BLaER1 treated with 17β-estradiol and CSF1 and Interleukin-3, amounts not matched to agents 10 nM and 100 nM (cell line): ENCODE measurements around the gene ADIPOQ.
"Not testable (repeated sequence)": the region's sequence is repeated elsewhere in the genome, so short reads cannot be mapped to it uniquely, and the experiment has no call there.

Source experiments
- H3K27ac ChIP-seq, 11 experiments: shearing (Covaris generic); formaldehyde crosslinking; 2 replicates each; pipeline ENCODE4 v1.8.1; 2022
- H3K27me3 ChIP-seq, 11 experiments: shearing (Covaris generic); formaldehyde crosslinking; 2 replicates each; pipeline ENCODE4 v1.8.1; 2022
- H3K36me3 ChIP-seq, 11 experiments: shearing (Covaris generic); formaldehyde crosslinking; 2 replicates each; pipeline ENCODE4 v1.8.1; 2022
- H3K4me1 ChIP-seq, 10 experiments: shearing (Covaris generic); formaldehyde crosslinking; 2 replicates each; pipeline ENCODE4 v1.8.1; 2022
- H3K4me2 ChIP-seq, 11 experiments: shearing (Covaris generic); formaldehyde crosslinking; 2 replicates each; pipeline ENCODE4 v1.8.1; 2022
- H3K4me3 ChIP-seq, 10 experiments: shearing (Covaris generic); formaldehyde crosslinking; 2 replicates each; pipeline ENCODE4 v1.8.1; 2022
- H3K9ac ChIP-seq, 11 experiments: shearing (Covaris generic); formaldehyde crosslinking; 2 replicates each; pipeline ENCODE4 v1.8.1; 2022
- H3K9me3 ChIP-seq, 11 experiments: shearing (Covaris generic); formaldehyde crosslinking; replicated peaks in 1 of 11; 2 replicates each; pipeline ENCODE4 v1.8.1; 2022
- H4K20me1 ChIP-seq, 11 experiments: shearing (Covaris generic); formaldehyde crosslinking; 2 replicates each; pipeline ENCODE4 v1.8.1; 2022
- Cebpa-rat ChIP-seq, 11 experiments: shearing (Covaris generic); IDR thresholded peaks; 2 replicates each; pipeline ENCODE4 v1.8.1; 2022

The ADIPOQ gene

DNA sequence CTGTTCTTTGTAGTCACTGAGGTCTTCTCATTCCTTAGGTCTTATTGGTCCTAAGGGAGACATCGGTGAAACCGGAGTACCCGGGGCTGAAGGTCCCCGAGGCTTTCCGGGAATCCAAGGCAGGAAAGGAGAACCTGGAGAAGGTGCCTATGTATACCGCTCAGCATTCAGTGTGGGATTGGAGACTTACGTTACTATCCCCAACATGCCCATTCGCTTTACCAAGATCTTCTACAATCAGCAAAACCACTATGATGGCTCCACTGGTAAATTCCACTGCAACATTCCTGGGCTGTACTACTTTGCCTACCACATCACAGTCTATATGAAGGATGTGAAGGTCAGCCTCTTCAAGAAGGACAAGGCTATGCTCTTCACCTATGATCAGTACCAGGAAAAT, 11.6 kb downstream of the ADIPOQ start:
- Histone ChIP-seq H3K4me3 (no peak overlapping the region), H3K9ac (no peak overlapping the region), H4K20me1 (no peaks in the 10 kb centered on the region), H3K27ac (no peak overlapping the region), H3K27me3 (no peaks in the 10 kb centered on the region), H3K4me2 (no peak overlapping the region), H3K36me3 (no peaks in the 10 kb centered on the region; a peak in 1 of 22 replicates), H3K4me1 (peaks cover 0 to 22% (median 8%) of the 10 kb centered on the region in 10 experiments; a peak in 13 of 20 replicates), H3K9me3 (peaks cover 5 to 20% (median 15%) of the 10 kb centered on the region in 11 experiments)
- no peak for TF ChIP-seq Cebpa-rat (IDR thresholded peaks at IDR 0.05)

DNA sequence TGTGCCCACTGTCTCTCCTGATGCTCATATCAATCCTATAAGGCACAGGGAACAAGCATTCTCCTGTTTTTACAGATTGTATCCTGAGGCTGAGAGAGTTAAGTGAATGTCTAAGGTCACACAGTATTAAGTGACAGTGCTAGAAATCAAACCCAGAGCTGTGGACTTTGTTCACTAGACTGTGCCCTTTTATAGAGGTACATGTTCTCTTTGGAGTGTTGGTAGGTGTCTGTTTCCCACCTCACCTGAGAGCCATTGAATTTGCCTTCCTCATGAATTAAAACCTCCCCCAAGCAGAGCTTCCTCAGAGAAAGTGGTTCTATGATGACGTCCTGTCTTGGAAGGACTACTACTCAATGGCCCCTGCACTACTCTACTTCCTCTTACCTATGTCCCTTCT, 12.4 kb downstream of the ADIPOQ start:
- no peaks in the 10 kb centered on the region; a peak in 1 of 22 replicates for H3K36me3 ChIP-seq
- no peak overlapping the region for H3K4me3 ChIP-seq
- no peak for TF ChIP-seq Cebpa-rat (IDR thresholded peaks at IDR 0.05)
- H3K9me3 ChIP-seq: peaks cover 14 to 28% (median 23%) of the 10 kb centered on the region in 11 experiments
- peaks cover 0 to 21% (median 8%) of the 10 kb centered on the region in 10 experiments; a peak in 13 of 20 replicates for H3K4me1 ChIP-seq
- no peaks in the 10 kb centered on the region for H3K27me3 ChIP-seq
- H3K27ac ChIP-seq: no peak overlapping the region
- no peaks in the 10 kb centered on the region for H4K20me1 ChIP-seq
- H3K9ac ChIP-seq: no peak overlapping the region
- H3K4me2 ChIP-seq: no peak overlapping the region

DNA sequence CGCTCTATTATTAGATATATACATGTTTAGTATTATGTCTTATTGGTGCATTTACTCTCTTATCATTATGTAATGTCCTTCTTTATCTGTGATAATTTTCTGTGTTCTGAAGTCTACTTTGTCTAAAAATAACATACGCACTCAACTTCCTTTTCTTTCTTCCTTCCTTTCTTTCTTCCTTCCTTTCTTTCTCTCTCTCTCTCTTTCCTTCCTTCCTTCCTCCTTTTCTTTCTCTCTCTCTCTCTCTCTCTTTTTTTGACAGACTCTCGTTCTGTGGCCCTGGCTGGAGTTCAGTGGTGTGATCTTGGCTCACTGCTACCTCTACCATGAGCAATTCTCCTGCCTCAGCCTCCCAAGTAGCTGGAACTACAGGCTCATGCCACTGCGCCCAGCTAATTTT, 15.2 kb downstream of the ADIPOQ start:
- peak overlapping the region in 8 of 11 experiments; percentile 2 to 24 (median 14); a peak in 6 of 22 replicates for H3K4me2 ChIP-seq
- peaks cover 15 to 31% (median 26%) of the 10 kb centered on the region in 11 experiments for H3K9me3 ChIP-seq
- no peaks in the 10 kb centered on the region; a peak in 1 of 22 replicates for H3K36me3 ChIP-seq
- H3K9ac ChIP-seq: no peak overlapping the region
- H3K4me3 ChIP-seq: no peak overlapping the region
- no peak for TF ChIP-seq Cebpa-rat (IDR thresholded peaks at IDR 0.05)
- H3K27me3 ChIP-seq: no peaks in the 10 kb centered on the region
- H4K20me1 ChIP-seq: no peaks in the 10 kb centered on the region
- H3K4me1 ChIP-seq: peaks cover 0 to 30% (median 8%) of the 10 kb centered on the region in 10 experiments; a peak in 13 of 20 replicates
- H3K27ac ChIP-seq: no peak overlapping the region

DNA sequence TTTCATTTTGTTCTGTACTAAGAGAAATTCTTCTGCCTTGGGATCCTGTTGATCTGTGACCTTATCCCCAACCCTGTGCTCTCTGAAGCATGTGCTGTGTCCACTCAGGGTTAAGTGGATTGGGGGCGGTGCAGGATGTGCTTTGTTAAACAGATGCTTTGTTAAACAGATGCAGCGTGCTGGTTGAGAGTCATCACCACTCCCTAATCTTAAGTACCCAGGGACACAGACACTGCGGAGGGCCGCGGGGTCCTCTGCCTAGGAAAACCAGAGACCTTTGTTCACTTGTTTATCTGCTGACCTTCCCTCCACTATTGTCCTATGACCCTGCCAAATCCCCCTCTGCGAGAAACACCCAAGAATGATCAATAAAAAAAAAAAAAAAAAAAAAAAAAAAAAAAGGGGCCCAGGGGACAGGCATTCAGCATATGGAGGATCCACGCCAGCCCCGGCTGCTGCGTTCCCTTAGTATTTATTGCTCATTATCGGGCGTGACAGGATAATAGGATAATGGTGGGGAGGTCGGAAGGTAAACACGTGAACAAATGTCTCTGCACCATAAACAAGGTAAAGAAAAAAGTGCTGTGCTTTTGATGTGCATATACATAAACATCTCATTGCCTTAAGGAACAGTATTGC, 22.8 kb downstream of the ADIPOQ start:
- not testable (repeated sequence) for H3K9me3 ChIP-seq, H3K4me2 ChIP-seq, H3K27me3 ChIP-seq, H3K4me3 ChIP-seq, H3K27ac ChIP-seq, H3K36me3 ChIP-seq, H3K9ac ChIP-seq, H4K20me1 ChIP-seq
- H3K4me1 ChIP-seq: peaks cover 0 to 46% (median 0%) of the 10 kb centered on the region in 10 experiments; a peak in 6 of 20 replicates

DNA sequence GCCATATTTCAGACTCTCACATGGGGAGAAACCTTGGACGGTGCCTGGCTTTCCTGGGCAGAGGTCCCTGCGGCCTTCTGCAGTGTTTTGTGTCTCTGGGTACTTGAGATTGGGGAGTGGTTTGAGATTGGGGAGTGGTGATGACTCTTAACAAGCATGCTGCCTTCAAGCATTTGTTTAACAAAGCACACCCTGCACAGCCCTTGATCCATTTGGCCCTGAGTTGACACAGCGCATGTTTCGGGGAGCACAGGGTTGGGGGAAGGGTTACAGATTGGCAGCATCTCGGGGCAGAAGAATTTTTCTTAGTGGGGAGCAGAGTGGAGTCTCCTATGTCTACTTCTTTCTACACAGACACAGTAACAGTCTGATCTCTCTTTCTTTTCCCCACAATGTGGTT, 23.6 kb downstream of the ADIPOQ start:
- H3K9me3 ChIP-seq, H3K4me3 ChIP-seq: not testable (repeated sequence)

DNA sequence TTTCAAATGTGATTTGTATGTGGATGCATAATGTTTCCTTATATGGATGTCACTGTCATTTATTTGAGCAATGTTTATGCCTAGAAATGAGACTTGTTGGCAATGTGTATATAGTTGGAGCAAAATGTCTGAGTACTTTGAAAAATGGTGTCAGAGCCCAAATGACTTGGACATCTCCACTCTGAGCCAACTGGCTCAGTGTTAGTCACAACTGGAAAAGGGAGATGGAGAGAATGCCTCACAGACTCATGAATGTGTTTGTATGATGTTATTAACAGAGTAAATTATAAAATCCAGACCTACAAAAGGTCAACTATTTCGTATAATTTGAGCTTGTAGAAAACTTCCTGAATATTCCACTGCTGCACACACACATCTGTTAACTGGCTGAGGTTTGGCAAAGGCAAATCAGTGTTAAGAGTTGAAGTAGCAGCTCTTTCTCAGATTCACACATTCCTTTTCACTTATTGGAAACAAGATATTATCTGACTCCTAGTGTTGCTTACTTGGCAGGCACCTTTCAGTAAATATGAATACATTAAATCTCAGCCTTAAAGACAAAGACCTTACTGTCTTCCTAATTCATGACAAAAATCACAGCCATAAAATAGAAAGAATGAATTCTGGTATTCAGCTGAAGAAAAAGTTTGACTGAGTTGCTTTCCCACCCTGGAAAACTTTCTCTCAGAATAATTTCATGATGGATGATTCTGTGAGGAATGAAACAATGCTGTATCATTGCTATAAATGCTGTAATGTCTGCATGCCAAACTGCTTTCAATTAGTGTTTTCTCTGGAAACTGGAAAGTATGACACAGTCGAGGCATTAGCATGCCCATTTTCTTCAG, 27.0 kb downstream of the ADIPOQ start:
- H3K4me2 ChIP-seq: peak overlapping the region in 3 of 11 experiments; percentile 73 to 81 (median 75); a peak in 6 of 22 replicates
- H3K4me1 ChIP-seq: peaks cover 0 to 48% (median 12%) of the 10 kb centered on the region in 10 experiments; a peak in 11 of 20 replicates
- no peak overlapping the region for H3K9ac ChIP-seq
- no peaks in the 10 kb centered on the region for H4K20me1 ChIP-seq
- H3K9me3 ChIP-seq: peaks cover 0 to 9% (median 0%) of the 10 kb centered on the region in 11 experiments; a peak in 5 of 22 replicates
- no peaks in the 10 kb centered on the region for H3K27me3 ChIP-seq
- H3K27ac ChIP-seq: no peak overlapping the region
- H3K4me3 ChIP-seq: no peak overlapping the region
- TF ChIP-seq Cebpa-rat (IDR thresholded peaks at IDR 0.05): no peak
- no peaks in the 10 kb centered on the region for H3K36me3 ChIP-seq

More for the DNA sequence above, 23.6 kb downstream of the ADIPOQ start:
- not testable (repeated sequence) for H3K9ac ChIP-seq, H3K27ac ChIP-seq, H3K27me3 ChIP-seq, H3K36me3 ChIP-seq, H3K4me2 ChIP-seq, H4K20me1 ChIP-seq
- peaks cover 0 to 46% (median 5%) of the 10 kb centered on the region in 10 experiments; a peak in 11 of 20 replicates for H3K4me1 ChIP-seq

DNA sequence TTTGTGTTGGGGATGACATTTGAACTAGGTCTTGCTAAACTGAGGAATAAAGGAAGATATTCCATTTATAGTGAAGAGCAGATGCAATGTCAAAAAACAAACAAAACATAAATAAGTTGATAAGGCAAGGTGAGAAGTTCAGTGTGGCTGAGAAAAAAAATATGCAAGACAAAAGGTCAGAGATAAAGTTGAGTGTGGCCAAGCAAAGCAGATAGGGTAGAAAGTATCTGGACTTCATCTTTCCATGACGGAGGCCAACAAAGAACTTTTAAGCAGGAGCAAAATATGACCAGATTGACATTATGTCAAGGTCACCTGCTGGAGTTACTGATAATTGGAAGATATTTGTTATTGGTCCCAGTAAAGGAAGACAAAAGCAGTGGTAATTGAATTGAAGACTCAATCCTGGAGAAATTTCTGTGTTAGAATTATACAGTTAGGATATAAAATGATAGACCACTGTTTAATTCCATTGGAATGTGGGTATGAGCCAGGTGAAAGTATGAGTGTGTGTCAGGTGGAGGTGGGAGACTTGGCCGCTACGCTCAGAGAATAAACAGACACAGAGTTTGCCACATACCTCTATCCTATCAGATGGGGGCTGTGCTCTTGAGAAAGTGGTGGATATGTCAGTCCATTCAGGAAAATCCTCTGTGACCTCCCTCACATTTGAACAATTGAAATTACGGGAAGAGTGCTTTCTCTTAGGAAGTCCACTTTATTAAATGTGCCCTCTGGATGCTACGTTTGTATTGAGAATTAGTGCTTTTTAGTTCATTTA, 28.1 kb downstream of the ADIPOQ start:
- Histone ChIP-seq H3K27ac (peak overlapping the region in 6 of 11 experiments; percentile 26 to 75 (median 69); a peak in 10 of 22 replicates), H3K4me1 (peaks cover 0 to 48% (median 12%) of the 10 kb centered on the region in 10 experiments; a peak in 11 of 20 replicates), H3K9me3 (peaks cover 0 to 9% (median 2%) of the 10 kb centered on the region in 11 experiments; a peak in 7 of 22 replicates), H4K20me1 (no peaks in the 10 kb centered on the region), H3K36me3 (no peaks in the 10 kb centered on the region), H3K9ac (peak overlapping the region in 2 of 11 experiments; percentile 22 to 52; a peak in 3 of 22 replicates), H3K4me2 (peak overlapping the region in 8 of 11 experiments; percentile 36 to 81 (median 62); a peak in 16 of 22 replicates), H3K4me3 (no peak overlapping the region), H3K27me3 (no peaks in the 10 kb centered on the region)
- TF ChIP-seq Cebpa-rat (IDR thresholded peaks at IDR 0.05): no peak

DNA sequence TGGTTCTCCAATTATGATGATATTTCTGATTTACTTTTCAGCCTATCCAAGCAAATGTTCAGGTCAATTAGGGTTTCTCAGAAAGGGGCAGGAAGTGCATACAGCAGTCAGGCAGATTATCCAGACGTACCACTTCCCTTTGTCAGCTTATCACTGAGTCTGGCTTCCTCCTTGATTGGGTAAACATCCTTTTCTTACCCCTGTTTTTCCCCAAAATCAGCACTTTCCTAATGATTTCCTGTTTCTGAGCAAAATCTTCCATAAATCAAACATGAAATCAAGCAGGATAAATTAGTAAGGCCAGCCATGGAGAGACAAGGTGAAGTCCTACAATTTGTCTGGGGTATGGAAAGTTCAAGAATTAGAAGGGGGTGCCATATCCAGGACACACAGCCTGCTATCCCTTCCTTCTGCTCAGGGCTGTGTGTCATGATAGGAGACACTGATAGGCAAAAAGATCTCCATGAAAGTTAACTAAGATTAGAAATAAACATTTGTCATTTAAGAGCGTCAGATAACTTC, 29.0 kb downstream of the ADIPOQ start:
- Histone ChIP-seq H3K4me3 (no peak overlapping the region), H3K9ac (peak overlapping the region in 2 of 11 experiments; percentile 11 to 36; a peak in 4 of 22 replicates), H3K9me3 (peaks cover 0 to 14% (median 4%) of the 10 kb centered on the region in 11 experiments; a peak in 11 of 22 replicates), H3K27me3 (no peaks in the 10 kb centered on the region), H3K4me2 (peak overlapping the region in 8 of 11 experiments; percentile 36 to 81 (median 62); a peak in 16 of 22 replicates), H4K20me1 (no peaks in the 10 kb centered on the region), H3K4me1 (peaks cover 0 to 48% (median 12%) of the 10 kb centered on the region in 10 experiments; a peak in 11 of 20 replicates), H3K27ac (peak overlapping the region in 8 of 11 experiments; percentile 26 to 75 (median 67); a peak in 16 of 22 replicates), H3K36me3 (no peaks in the 10 kb centered on the region)
- TF ChIP-seq Cebpa-rat (IDR thresholded peaks at IDR 0.05): no peak

DNA sequence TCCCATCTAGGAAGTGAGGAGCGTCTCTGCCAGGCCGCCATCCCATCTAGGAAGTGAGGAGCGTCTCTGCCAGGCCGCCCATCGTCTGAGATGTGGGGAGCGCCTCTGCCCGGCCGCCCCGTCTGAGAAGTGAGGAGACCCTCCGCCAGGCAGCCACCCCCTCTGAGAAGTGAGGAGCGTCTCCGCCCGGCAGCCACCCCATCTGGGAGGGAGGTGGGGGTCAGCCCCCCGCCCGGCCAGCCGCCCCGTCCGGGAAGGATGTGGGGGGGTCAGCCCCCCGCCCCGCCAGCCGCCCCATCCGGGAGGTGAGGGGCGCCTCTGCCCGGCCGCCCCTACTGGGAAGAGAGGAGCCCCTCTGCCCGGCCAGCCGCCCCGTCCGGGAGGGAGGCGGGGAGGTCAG, 31.3 kb downstream of the ADIPOQ start:
- Histone ChIP-seq H3K4me1 (peaks cover 0 to 41% (median 12%) of the 10 kb centered on the region in 10 experiments; a peak in 11 of 20 replicates), H3K9me3 (peaks cover 7 to 26% (median 12%) of the 10 kb centered on the region in 11 experiments; a peak in 15 of 22 replicates)
- H3K4me2 ChIP-seq, H3K27me3 ChIP-seq, H3K27ac ChIP-seq, H4K20me1 ChIP-seq, H3K36me3 ChIP-seq, H3K9ac ChIP-seq, H3K4me3 ChIP-seq: not testable (repeated sequence)

DNA sequence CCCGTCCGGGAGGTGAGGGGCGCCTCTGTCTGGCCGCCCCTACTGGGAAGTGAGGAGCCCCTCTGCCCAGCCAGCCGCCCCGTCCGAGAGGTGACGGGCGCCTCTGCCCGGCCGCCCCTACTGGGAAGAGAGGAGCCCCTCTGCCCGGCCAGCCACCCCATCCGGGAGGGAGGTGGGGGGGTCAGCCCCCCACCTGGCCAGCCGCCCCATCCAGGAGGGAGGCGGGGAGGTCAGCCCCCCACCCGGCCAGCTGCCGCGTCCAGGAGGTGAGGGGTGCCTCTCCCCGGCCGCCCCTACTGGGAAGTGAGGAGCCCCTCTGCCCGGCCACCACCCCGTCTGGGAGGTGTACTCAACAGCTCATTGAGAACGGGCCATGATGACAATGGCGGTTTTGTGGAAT, 31.7 kb downstream of the ADIPOQ start:
- not testable (repeated sequence) for H3K4me2 ChIP-seq, H3K27ac ChIP-seq, H3K27me3 ChIP-seq, H3K4me3 ChIP-seq, H3K9ac ChIP-seq, H4K20me1 ChIP-seq, H3K36me3 ChIP-seq
- Histone ChIP-seq H3K9me3 (peaks cover 7 to 26% (median 12%) of the 10 kb centered on the region in 11 experiments; a peak in 15 of 22 replicates), H3K4me1 (peaks cover 0 to 37% (median 12%) of the 10 kb centered on the region in 10 experiments; a peak in 11 of 20 replicates)

DNA sequence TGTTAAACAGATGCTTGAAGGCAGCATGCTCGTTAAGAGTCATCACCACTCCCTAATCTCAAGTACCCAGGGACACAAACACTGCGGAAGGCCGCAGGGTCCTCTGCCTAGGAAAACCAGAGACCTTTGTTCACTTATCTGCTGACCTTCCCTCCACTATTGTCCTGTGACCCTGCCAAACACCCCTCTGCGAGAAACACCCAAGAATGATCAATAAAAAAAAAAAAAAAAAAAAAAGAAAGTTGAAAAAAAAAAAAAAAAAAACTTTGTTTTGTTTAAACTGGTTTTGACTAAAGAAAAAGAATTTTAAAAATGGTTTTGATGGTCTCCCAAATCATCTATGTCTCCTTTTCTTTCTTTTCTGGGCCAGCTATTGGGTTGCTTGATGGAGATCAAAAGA, 32.3 kb downstream of the ADIPOQ start:
- not testable (repeated sequence) for H4K20me1 ChIP-seq, H3K9ac ChIP-seq, H3K27me3 ChIP-seq

More for the DNA sequence above, 32.3 kb downstream of the ADIPOQ start:
- H3K4me1 ChIP-seq: peaks cover 0 to 31% (median 12%) of the 10 kb centered on the region in 10 experiments; a peak in 11 of 20 replicates
- not testable (repeated sequence) for H3K4me3 ChIP-seq, H3K27ac ChIP-seq, H3K4me2 ChIP-seq, H3K36me3 ChIP-seq
- H3K9me3 ChIP-seq: peaks cover 7 to 26% (median 12%) of the 10 kb centered on the region in 11 experiments; a peak in 15 of 22 replicates
